ENCODE measurements around the gene SMYD5.

SMYD5 gene

DNA sequence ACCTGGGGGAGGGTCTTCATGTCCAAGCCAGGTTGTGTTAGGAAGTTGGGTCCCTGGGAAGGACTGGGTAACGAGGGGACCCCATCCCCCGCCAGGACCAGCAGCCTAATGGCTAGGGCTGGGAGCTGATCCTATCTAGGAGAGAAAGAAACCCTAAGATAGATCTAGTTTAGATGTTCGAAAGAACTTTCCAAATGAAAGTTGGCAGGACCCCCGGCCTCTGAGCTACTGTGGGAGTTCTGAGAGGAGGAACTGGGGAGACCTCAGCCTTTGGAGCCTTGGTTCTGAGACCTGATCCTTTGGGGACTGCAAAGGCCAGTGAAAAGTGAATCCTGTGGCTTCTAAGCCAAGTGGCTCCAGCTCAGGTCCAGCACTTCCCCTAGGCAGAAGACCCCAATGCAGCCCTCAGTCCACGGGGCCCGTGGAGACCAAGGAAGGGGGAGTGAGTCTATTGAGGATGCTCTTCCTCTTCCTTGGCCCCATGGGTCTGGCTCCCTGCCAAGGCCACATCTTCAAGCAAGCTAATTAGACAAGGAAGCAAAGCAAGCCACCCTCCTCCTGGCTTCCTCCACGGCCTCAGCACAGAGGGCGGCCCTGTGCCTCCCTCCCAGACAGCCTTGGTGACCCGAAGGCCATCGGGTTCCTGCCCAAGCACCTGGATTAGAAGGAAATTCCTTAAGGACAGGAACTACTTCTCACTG lies 43.5 kb downstream of the SMYD5 start:
- TF ChIP-seq CTCF (IDR thresholded peaks at IDR 0.05; ENCODE audit: low read depth, low read length), result no peak
- DNase-seq (ENCODE audit: extremely low read depth, low read depth), result no peak

- DNase-seq (ENCODE audit: extremely low read depth, low read depth), result no peak
Measured at GRCh38 chr2:73258186-73258912, 44.3 kb downstream of the SMYD5 start.

DNA sequence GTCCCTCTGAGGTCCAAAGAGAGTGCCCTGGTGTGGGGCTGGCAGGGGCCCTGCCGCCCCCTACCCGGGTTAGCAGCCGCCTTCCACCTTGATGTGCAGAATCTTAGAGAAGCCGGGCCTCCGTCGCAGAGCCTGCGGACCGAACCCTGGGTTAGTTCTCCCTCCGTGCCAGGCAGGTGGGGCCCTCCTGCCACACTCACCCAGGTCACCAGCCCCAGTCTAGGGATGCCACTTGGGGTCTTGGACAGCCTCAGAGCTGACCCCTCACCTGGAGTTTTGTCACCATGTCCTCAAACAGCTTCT lies 44.8 kb downstream of the SMYD5 start:
- TF ChIP-seq CTCF (IDR thresholded peaks at IDR 0.05; ENCODE audit: low read depth, low read length), result no peak
- DNase-seq (ENCODE audit: extremely low read depth, low read depth), result no peak

More at GRCh38 chr2:73258186-73258912, 44.3 kb downstream of the SMYD5 start:
- no peak for TF ChIP-seq CTCF (IDR thresholded peaks at IDR 0.05; ENCODE audit: low read depth, low read length)

DNA sequence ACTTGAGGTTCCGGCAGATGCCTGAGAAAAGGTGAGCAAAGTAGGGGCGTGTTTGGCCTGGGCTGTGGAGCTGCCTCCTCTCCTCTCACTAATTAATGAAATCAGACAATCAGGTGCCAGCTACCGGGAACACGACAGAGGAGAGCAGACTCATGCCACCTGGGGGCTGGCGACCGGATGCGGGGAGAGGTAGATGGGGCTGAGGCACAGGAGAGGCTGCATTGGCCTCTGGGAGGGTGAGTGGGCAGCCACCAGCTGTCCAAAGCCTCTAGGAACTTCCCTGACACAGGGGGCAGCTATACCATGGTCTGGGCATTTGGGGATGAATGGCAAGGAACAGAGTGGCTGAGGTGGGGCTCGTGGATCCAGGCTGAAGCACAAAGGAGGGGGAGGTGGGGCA lies 45.2 kb downstream of the SMYD5 start:
- TF ChIP-seq CTCF (IDR thresholded peaks at IDR 0.05; ENCODE audit: low read depth, low read length), result no peak
- DNase-seq (ENCODE audit: extremely low read depth, low read depth), result no peak

DNA sequence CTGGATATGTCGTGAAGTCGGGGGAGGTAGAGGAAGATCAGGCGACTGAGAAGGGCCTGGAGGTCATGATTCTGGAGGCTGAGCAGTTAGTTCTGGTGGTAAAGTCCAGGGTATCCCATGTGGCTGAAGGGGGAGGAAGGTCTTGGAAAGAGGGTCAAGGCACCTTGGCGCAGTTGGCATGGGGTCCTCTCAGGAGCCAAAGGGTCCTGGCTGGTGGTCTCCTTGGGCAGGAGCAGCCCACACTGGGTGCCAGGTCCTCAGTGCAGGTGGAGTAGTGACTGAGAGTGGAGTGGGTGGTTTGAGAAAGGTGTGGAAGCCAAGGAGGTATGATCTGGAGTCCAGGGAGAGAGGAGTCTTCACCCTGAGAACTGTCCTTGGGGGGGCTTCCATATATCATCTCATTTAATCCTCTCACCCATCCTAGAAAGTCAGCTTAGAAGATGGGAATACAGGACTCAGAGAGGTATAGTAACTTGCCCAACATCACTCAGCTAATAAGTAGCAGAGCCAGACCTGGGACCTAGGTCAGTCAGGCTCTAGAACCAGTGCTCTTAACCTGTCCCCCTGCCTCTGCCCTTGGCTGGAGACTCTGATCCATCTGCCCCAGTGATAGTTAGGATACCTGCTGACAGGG lies 45.8 kb downstream of the SMYD5 start:
- DNase-seq (ENCODE audit: extremely low read depth, low read depth), result no peak
- no peak for TF ChIP-seq CTCF (IDR thresholded peaks at IDR 0.05; ENCODE audit: low read depth, low read length)

- TF ChIP-seq CTCF (IDR thresholded peaks at IDR 0.05; ENCODE audit: low read depth, low read length), result peak; percentile 57
Measured at GRCh38 chr2:73260338-73260984, 46.4 kb downstream of the SMYD5 start.

More at GRCh38 chr2:73260338-73260984, 46.4 kb downstream of the SMYD5 start:
- no peak for DNase-seq (ENCODE audit: extremely low read depth, low read depth)
